B cell (primary cell): ENCODE results near the gene AGXT. TPM values are rescaled to one million over a fixed set of nuclear protein-coding genes. Genes with fewer than 3 reads are reported as not detected.

Experiments used
- ATAC-seq: fragments of 200-7000 bp; cut with Tn5 transposase; one replicate; pipeline ENCODE4 v1.10.0; 2021; ENCODE audit warnings: low read depth, mild to moderate bottlenecking, moderate number of reproducible peaks, moderate library complexity
- CTCF ChIA-PET: fragments of 350-600 bp; sonication (Branson Sonifier 250); formaldehyde crosslinking; loops from one replicate; lab custom pipeline; 2021; ENCODE audit warnings: antibody characterized with exemption, inconsistent platforms; lab: Charles Lee
- POLR2A ChIA-PET: fragments of 350-600 bp; sonication (Branson Sonifier 250); formaldehyde crosslinking; loops from one replicate; lab custom pipeline; 2021; ENCODE audit warnings: antibody characterized with exemption; lab: Charles Lee
- DNase-seq: peaks from one replicate; pipeline ENCODE4 v3.0.0; 2013
- H2AFZ ChIP-seq: 2 replicates; pipeline ENCODE4 v1.6.1; 2012; ENCODE audit warnings: mild to moderate bottlenecking, low read depth, low read length; ENCODE audit not compliant: insufficient read depth, poor library complexity, severe bottlenecking
- H3K27ac ChIP-seq, 2 donors: 1 replicate in 1 of 2; 2 replicates in 1 of 2; pipeline ENCODE4 v1.5.1; 2012 to 2013; ENCODE audit warnings: low read length in 2 of 2, mild to moderate bottlenecking in 2 of 2, moderate library complexity in 1 of 2
- H3K27me3 ChIP-seq, 4 experiments: fragments of 200-600 bp in 1 of 4; sonication (generic) in 1 of 4; replicated peaks in 1 of 4; 1 replicate in 2 of 4; 2 replicates in 2 of 4; pipeline versions ENCODE4 v1.6.1 to v1.7.0; 2013 to 2016; ENCODE audit warnings: low read length in 3 of 4, mild to moderate bottlenecking in 2 of 4, mixed read lengths in 1 of 4, moderate library complexity in 1 of 4; ENCODE audit not compliant: insufficient read depth in 4 of 4, control insufficient read depth in 3 of 4; ENCODE audit errors: control extremely low read depth in 1 of 4
- H3K36me3 ChIP-seq, 2 experiments: replicated peaks in 1 of 2; 1 replicate in 1 of 2; 2 replicates in 1 of 2; pipeline versions ENCODE4 v1.6.1 to v1.7.1; 2013; ENCODE audit warnings: low read length in 1 of 2; ENCODE audit not compliant: insufficient read depth in 2 of 2, control insufficient read depth in 1 of 2; ENCODE audit errors: control extremely low read depth in 1 of 2, extremely low read depth in 1 of 2
- H3K4me1 ChIP-seq, 2 donors: fragments of 200-600 bp in 1 of 2; sonication (generic) in 1 of 2; 1 replicate in 1 of 2; 2 replicates in 1 of 2; pipeline versions ENCODE4 v1.5.1 to v1.6.1; 2013 to 2017; ENCODE audit warnings: low read length in 2 of 2; ENCODE audit not compliant: control insufficient read depth in 2 of 2, insufficient read depth in 2 of 2
- H3K4me2 ChIP-seq: replicated peaks from 2 replicates; pipeline ENCODE3; 2012; ENCODE audit warnings: mild to moderate bottlenecking, low read depth, low read length; ENCODE audit not compliant: poor library complexity, severe bottlenecking
- H3K4me3 ChIP-seq, 5 experiments: fragments of 200-600 bp in 1 of 5; sonication (generic) in 1 of 5; 1 replicate in 3 of 5; 2 replicates in 2 of 5; pipeline versions ENCODE4 v1.5.1 to v1.7.0; 2011 to 2016; ENCODE audit warnings: low read length in 4 of 5, mild to moderate bottlenecking in 4 of 5, low read depth in 2 of 5, control low read depth in 1 of 5, moderate library complexity in 1 of 5; ENCODE audit not compliant: insufficient read depth in 1 of 5; ENCODE audit errors: control extremely low read depth in 1 of 5, extremely low read depth in 1 of 5
- H3K79me2 ChIP-seq: fragments of 200-600 bp; sonication (generic); one replicate; pipeline ENCODE4 v1.6.0; 2016; ENCODE audit warnings: low read length; ENCODE audit not compliant: control insufficient read depth, insufficient read depth
- H3K9ac ChIP-seq: fragments of 200-600 bp; sonication (generic); 2 replicates; pipeline ENCODE4 v1.6.1; 2017; ENCODE audit warnings: mild to moderate bottlenecking, low read length, moderate library complexity
- H3K9me3 ChIP-seq, 3 donors: one replicate each; pipeline versions ENCODE4 v1.6.1 to v1.7.1; 2013; ENCODE audit warnings: low read length in 2 of 3; ENCODE audit not compliant: control insufficient read depth in 2 of 3, insufficient read depth in 1 of 3; ENCODE audit errors: control extremely low read depth in 1 of 3
- H4K20me1 ChIP-seq: 2 replicates; pipeline ENCODE4 v1.6.0; 2012; ENCODE audit warnings: mild to moderate bottlenecking, low read length; ENCODE audit not compliant: insufficient read depth, control insufficient read depth, poor library complexity, severe bottlenecking
- H3K27ac Mint-ChIP-seq: one replicate; pipeline ENCODE4 v1.8.0; 2021; ENCODE audit warnings: mixed read lengths
- H3K27me3 Mint-ChIP-seq: one replicate; pipeline ENCODE4 v1.8.0; 2021; ENCODE audit warnings: mixed read lengths
- H3K4me1 Mint-ChIP-seq: one replicate; pipeline ENCODE4 v1.8.0; 2021; ENCODE audit warnings: mixed read lengths
- H3K4me3 Mint-ChIP-seq: one replicate; pipeline ENCODE4 v1.8.0; 2021; ENCODE audit warnings: mixed read lengths
- H3K9me3 Mint-ChIP-seq: one replicate; pipeline ENCODE4 v1.8.0; 2022; ENCODE audit warnings: mixed read lengths; ENCODE audit not compliant: insufficient read depth
- CTCF ChIP-seq: fragments of 200-600 bp; IDR thresholded peaks from one replicate; pipeline ENCODE4 v1.8.0; 2022; ENCODE audit warnings: antibody characterized with exemption, mild to moderate bottlenecking
- EZH2 ChIP-seq: IDR thresholded peaks from 2 replicates; pipeline ENCODE4 v1.6.1; 2012; ENCODE audit warnings: borderline replicate concordance, low read depth, mild to moderate bottlenecking, moderate library complexity, low read length; ENCODE audit not compliant: insufficient read depth, poor library complexity, severe bottlenecking
- WGBS: methylation state at CpG from one replicate; pipeline ENCODE4 v1.1.5; 2013; ENCODE audit warnings: missing lambda C conversion rate; ENCODE audit not compliant: insufficient coverage; 5-methylcytosine and 5-hydroxymethylcytosine counted together
- intact Hi-C: fragments of 100-400 bp; cut with micrococcal nuclease; formaldehyde crosslinking; loops from one replicate; pipeline ENCODE4 v1.10.0; 2022
- polyA plus RNA-seq: library from polyadenylated mRNA; depleted of rRNA; stranded (reverse); fragments of >200 nt; gene quantifications from 2 replicates; pipeline ENCODE4 v1.2.3, GENCODE V29; 2012
- total RNA-seq, 2 donors: library from RNA; stranded (reverse); fragments of 120-200 nt in 1 of 2; gene quantifications; 1 replicate in 1 of 2; 2 replicates in 1 of 2; pipeline versions ENCODE4 v1.2.3 to v1.2.4, GENCODE V29; 2013 to 2022

The AGXT gene
- total and polyA plus RNA-seq, 2 donors (not counting 1 experiment from before 2014, with no cell fraction given) = not detected

- H3K79me2 ChIP-seq = no peaks in the 10 kb centered on the region
- intact Hi-C loops = no loop called here
- H3K9ac ChIP-seq = no peak overlapping the region
- ATAC-seq (no peak), DNase-seq (no peak)
- H3K27ac ChIP-seq = no peak overlapping the region
- H3K4me3 Mint-ChIP-seq = no peak overlapping the region
- no peaks in the 10 kb centered on the region for H4K20me1 ChIP-seq
- no peaks in the 10 kb centered on the region for H3K4me1 ChIP-seq
- H3K4me1 Mint-ChIP-seq = peaks cover 2% of the 10 kb centered on the region
- peaks cover 0 to 6% (median 0%) of the 10 kb centered on the region in 3 donors for H3K9me3 ChIP-seq
- H2AFZ ChIP-seq = no peak overlapping the region
- TF ChIP-seq CTCF = no peak
- TF ChIP-seq EZH2 = no peak
- H3K27me3 ChIP-seq = peaks cover 0 to 8% (median 0%) of the 10 kb centered on the region in 4 experiments
- POLR2A ChIA-PET = no interaction called here
- no peak overlapping the region for H3K4me3 ChIP-seq
- no peak overlapping the region for H3K27ac Mint-ChIP-seq
- H3K36me3 ChIP-seq = no peaks in the 10 kb centered on the region
- no peaks in the 10 kb centered on the region for H3K9me3 Mint-ChIP-seq
- CTCF ChIA-PET = no interaction called here
- peaks cover 13% of the 10 kb centered on the region for H3K27me3 Mint-ChIP-seq
- no peak overlapping the region for H3K4me2 ChIP-seq
- WGBS = 93% methylated on average over 2 of the region's 2 CpGs
Measured at GRCh38 chr2:240884221-240884620, 15.6 kb downstream of the AGXT start.

GRCh38 chr2:240884745-240885144, 16.1 kb downstream of the AGXT start:
- Histone ChIP-seq H3K27me3 (peaks cover 0 to 8% (median 0%) of the 10 kb centered on the region in 4 experiments), H3K79me2 (no peaks in the 10 kb centered on the region), H3K27ac (no peak overlapping the region), H3K9ac (no peak overlapping the region), H3K36me3 (no peaks in the 10 kb centered on the region), H3K4me2 (no peak overlapping the region), H4K20me1 (no peaks in the 10 kb centered on the region), H3K4me1 (no peaks in the 10 kb centered on the region), H3K9me3 (peaks cover 0 to 6% (median 0%) of the 10 kb centered on the region in 3 donors), H3K4me3 (no peak overlapping the region), H2AFZ (no peak overlapping the region)
- no peak for DNase-seq
- Mint-ChIP-seq H3K27ac (no peak overlapping the region), H3K4me1 (peaks cover 2% of the 10 kb centered on the region), H3K9me3 (no peaks in the 10 kb centered on the region), H3K4me3 (no peak overlapping the region), H3K27me3 (peaks cover 13% of the 10 kb centered on the region)
- ChIA-PET POLR2A (no interaction called here), CTCF (no interaction called here)
- no peak for ATAC-seq
- TF ChIP-seq CTCF = no peak
- TF ChIP-seq EZH2 = no peak
- no CpG with 5 or more reads among the region's 3 CpGs for WGBS
- intact Hi-C loops = no loop called here
